Neural cell (in vitro differentiated cells): ENCODE results near the gene CTNNA2. TPM values are rescaled to one million over a fixed set of nuclear protein-coding genes. Genes with fewer than 3 reads are reported as not detected.

ENCODE experiments used
- H2AFZ ChIP-seq: fragments of 200-600, 300-800 bp; sonication (generic), shearing (Covaris generic); 2 replicates; pipeline ENCODE4 v1.6.0; 2014; ENCODE audit warnings: low read depth, mild to moderate bottlenecking, antibody characterized with exemption, low read length, moderate library complexity
- H3F3A ChIP-seq: fragments of 200-600 bp; shearing (Covaris generic); 2 replicates; pipeline ENCODE4 v1.6.1; 2016; ENCODE audit warnings: mild to moderate bottlenecking, moderate library complexity, mixed read lengths, antibody characterized with exemption, low read length; ENCODE audit not compliant: insufficient read depth, poor library complexity, severe bottlenecking
- H3K27ac ChIP-seq: fragments of 200-600, 300-800 bp; sonication (generic), shearing (Covaris generic); 2 replicates; pipeline ENCODE4 v1.5.1; 2014; ENCODE audit warnings: mild to moderate bottlenecking, low read length, moderate library complexity
- H3K27me3 ChIP-seq: fragments of 300-800, 200-600 bp; sonication (generic), shearing (Covaris generic); 2 replicates; pipeline ENCODE4 v1.6.0; 2014; ENCODE audit warnings: mild to moderate bottlenecking, low read depth, low read length, moderate library complexity; ENCODE audit not compliant: insufficient read depth
- H3K36me3 ChIP-seq: fragments of 300-800, 200-600 bp; sonication (generic), shearing (Covaris generic); 2 replicates; pipeline ENCODE4 v1.5.1; 2014; ENCODE audit warnings: mild to moderate bottlenecking, antibody characterized with exemption, low read length, moderate library complexity; ENCODE audit not compliant: insufficient read depth
- H3K4me2 ChIP-seq: fragments of 300-800, 200-600 bp; sonication (generic), shearing (Covaris generic); 2 replicates; pipeline ENCODE4 v1.6.0; 2014; ENCODE audit warnings: mild to moderate bottlenecking, low read length
- H3K4me3 ChIP-seq: fragments of 300-800, 200-600 bp; sonication (generic), shearing (Covaris generic); 2 replicates; pipeline ENCODE4 v1.5.1; 2014; ENCODE audit warnings: mild to moderate bottlenecking, low read length, moderate library complexity
- H3K79me2 ChIP-seq: fragments of 200-600 bp; shearing (Covaris generic); replicated peaks from 2 replicates; pipeline ENCODE4 v1.6.0; 2014; ENCODE audit warnings: mild to moderate bottlenecking, low read length, moderate library complexity; ENCODE audit not compliant: insufficient read depth
- H3K9ac ChIP-seq: fragments of 300-800, 200-600 bp; sonication (generic), shearing (Covaris generic); 2 replicates; pipeline ENCODE4 v1.6.1; 2016; ENCODE audit warnings: mild to moderate bottlenecking, low read length, mixed read lengths
- H3K9me2 ChIP-seq: fragments of 200-600 bp; shearing (Covaris generic); 2 replicates; pipeline ENCODE4 v1.6.1; 2016; ENCODE audit warnings: mild to moderate bottlenecking, low read length, mixed read lengths; ENCODE audit not compliant: insufficient read depth
- H3K9me3 ChIP-seq: fragments of 200-600, 300-800 bp; sonication (generic), shearing (Covaris generic); 2 replicates; pipeline ENCODE4 v1.6.1; 2016; ENCODE audit warnings: mild to moderate bottlenecking, mixed run types, low read length, moderate library complexity, mixed read lengths
- H4K20me1 ChIP-seq: fragments of 200-600 bp; shearing (Covaris generic); 2 replicates; pipeline ENCODE4 v1.6.1; 2016; ENCODE audit warnings: mild to moderate bottlenecking, mixed run types; ENCODE audit not compliant: insufficient read depth
- EP300 ChIP-seq: fragments of 450-650 bp; conservative IDR thresholded peaks from 2 replicates; pipeline ENCODE4 v1.6.1; 2014; ENCODE audit warnings: antibody characterized with exemption, mild to moderate bottlenecking, moderate library complexity; ENCODE audit not compliant: poor library complexity, severe bottlenecking
- EZH2 ChIP-seq: fragments of 200-600, 300-800 bp; shearing (Covaris generic), sonication (generic); IDR thresholded peaks from 2 replicates; pipeline ENCODE4 v1.6.1; 2014; ENCODE audit warnings: antibody characterized with exemption, low read length, borderline replicate concordance, mild to moderate bottlenecking; ENCODE audit not compliant: insufficient read depth, poor library complexity, severe bottlenecking
- MXI1 ChIP-seq: fragments of 450-650 bp; conservative IDR thresholded peaks from 2 replicates; pipeline ENCODE4 v1.6.1; 2014; ENCODE audit warnings: antibody characterized with exemption, mild to moderate bottlenecking; ENCODE audit not compliant: poor library complexity, severe bottlenecking
- POLR2AphosphoS5 ChIP-seq: IDR thresholded peaks from 2 replicates; pipeline ENCODE4 v1.6.1; 2012
- RAD21 ChIP-seq: fragments of 450-650 bp; conservative IDR thresholded peaks from 2 replicates; pipeline ENCODE4 v1.6.1; 2014; ENCODE audit warnings: antibody characterized with exemption, mild to moderate bottlenecking, moderate library complexity
- SMC3 ChIP-seq: fragments of 450-650 bp; conservative IDR thresholded peaks from 2 replicates; pipeline ENCODE4 v1.6.1; 2014; ENCODE audit warnings: antibody characterized with exemption, mild to moderate bottlenecking, moderate library complexity; ENCODE audit not compliant: poor library complexity
- TAF1 ChIP-seq: IDR thresholded peaks from 2 replicates; pipeline ENCODE4 v1.6.1; 2012; ENCODE audit warnings: low read depth
- polyA plus RNA-seq: library from polyadenylated mRNA; depleted of rRNA; stranded (reverse); fragments of >200 nt; gene quantifications from 2 replicates; pipeline ENCODE4 v1.2.3, GENCODE V29; 2014
- TF ChIP-seq, protein P1 (sequence below): IDR thresholded peaks from 2 replicates; pipeline ENCODE4 v1.6.1; 2012; ENCODE audit warnings: borderline replicate concordance
- TF ChIP-seq, protein P2 (sequence below): fragments of 450-650 bp; IDR thresholded peaks from 2 replicates; pipeline ENCODE4 v1.5.1; 2014; ENCODE audit warnings: antibody characterized with exemption, mild to moderate bottlenecking, moderate library complexity; ENCODE audit not compliant: poor library complexity, severe bottlenecking

The CTNNA2 gene
- polyA plus RNA-seq, 1 donor from 2014 or later, result 194 TPM

- H3K9me3 ChIP-seq, result no peaks in the 10 kb centered on the region
- no peak overlapping the region for H2AFZ ChIP-seq
- H4K20me1 ChIP-seq, result no peaks in the 10 kb centered on the region
- no peak overlapping the region for H3K27ac ChIP-seq
- H3K9ac ChIP-seq, result no peak overlapping the region
- H3K4me2 ChIP-seq, result no peak overlapping the region
- H3F3A ChIP-seq, result no peaks in the 10 kb centered on the region
- no peaks in the 10 kb centered on the region for H3K9me2 ChIP-seq
- H3K4me3 ChIP-seq, result no peak overlapping the region
- no peaks in the 10 kb centered on the region for H3K27me3 ChIP-seq
- TF ChIP-seq, protein P1, sequence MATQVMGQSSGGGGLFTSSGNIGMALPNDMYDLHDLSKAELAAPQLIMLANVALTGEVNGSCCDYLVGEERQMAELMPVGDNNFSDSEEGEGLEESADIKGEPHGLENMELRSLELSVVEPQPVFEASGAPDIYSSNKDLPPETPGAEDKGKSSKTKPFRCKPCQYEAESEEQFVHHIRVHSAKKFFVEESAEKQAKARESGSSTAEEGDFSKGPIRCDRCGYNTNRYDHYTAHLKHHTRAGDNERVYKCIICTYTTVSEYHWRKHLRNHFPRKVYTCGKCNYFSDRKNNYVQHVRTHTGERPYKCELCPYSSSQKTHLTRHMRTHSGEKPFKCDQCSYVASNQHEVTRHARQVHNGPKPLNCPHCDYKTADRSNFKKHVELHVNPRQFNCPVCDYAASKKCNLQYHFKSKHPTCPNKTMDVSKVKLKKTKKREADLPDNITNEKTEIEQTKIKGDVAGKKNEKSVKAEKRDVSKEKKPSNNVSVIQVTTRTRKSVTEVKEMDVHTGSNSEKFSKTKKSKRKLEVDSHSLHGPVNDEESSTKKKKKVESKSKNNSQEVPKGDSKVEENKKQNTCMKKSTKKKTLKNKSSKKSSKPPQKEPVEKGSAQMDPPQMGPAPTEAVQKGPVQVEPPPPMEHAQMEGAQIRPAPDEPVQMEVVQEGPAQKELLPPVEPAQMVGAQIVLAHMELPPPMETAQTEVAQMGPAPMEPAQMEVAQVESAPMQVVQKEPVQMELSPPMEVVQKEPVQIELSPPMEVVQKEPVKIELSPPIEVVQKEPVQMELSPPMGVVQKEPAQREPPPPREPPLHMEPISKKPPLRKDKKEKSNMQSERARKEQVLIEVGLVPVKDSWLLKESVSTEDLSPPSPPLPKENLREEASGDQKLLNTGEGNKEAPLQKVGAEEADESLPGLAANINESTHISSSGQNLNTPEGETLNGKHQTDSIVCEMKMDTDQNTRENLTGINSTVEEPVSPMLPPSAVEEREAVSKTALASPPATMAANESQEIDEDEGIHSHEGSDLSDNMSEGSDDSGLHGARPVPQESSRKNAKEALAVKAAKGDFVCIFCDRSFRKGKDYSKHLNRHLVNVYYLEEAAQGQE, result no peak
- TF ChIP-seq EP300 (no peak), RAD21 (no peak), POLR2AphosphoS5 (no peak), SMC3 (no peak), TAF1 (no peak)
- no peaks in the 10 kb centered on the region for H3K79me2 ChIP-seq
- no peaks in the 10 kb centered on the region for H3K36me3 ChIP-seq
These were observed 472.3 kb downstream of the CTNNA2 start for GRCh38 chr2:79985145-79985544.

DNA sequence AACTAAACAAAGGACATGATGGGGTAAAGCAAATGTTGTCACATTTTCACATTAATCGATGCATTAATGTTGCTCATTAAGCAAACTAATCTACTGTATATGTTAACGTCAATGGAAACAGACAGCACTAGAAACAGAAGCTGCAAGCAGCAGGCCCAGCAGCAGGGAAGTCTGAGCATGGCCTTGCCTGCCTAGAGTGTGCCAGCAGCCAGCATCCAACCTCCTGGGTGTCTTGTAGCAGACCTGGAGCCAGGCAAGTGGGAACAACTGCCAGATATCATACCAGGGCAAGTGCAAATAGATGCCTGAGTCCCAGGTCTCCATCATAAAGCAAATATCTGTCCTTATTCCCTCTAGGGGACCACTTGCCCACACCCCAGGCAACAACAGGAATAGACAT, 472.7 kb downstream of the CTNNA2 start:
- Histone ChIP-seq H3K27me3 (no peaks in the 10 kb centered on the region), H3K9ac (no peak overlapping the region), H3K4me2 (no peak overlapping the region), H3K36me3 (no peaks in the 10 kb centered on the region), H3K9me3 (no peaks in the 10 kb centered on the region), H3K27ac (no peak overlapping the region), H2AFZ (no peak overlapping the region), H3F3A (no peaks in the 10 kb centered on the region), H3K4me3 (no peak overlapping the region), H3K9me2 (no peaks in the 10 kb centered on the region), H4K20me1 (no peaks in the 10 kb centered on the region), H3K79me2 (no peaks in the 10 kb centered on the region)
- TF ChIP-seq SMC3 (no peak), MXI1 (no peak), EP300 (no peak), RAD21 (no peak), EZH2 (no peak), POLR2AphosphoS5 (no peak), TAF1 (no peak)
- TF ChIP-seq, protein P2, sequence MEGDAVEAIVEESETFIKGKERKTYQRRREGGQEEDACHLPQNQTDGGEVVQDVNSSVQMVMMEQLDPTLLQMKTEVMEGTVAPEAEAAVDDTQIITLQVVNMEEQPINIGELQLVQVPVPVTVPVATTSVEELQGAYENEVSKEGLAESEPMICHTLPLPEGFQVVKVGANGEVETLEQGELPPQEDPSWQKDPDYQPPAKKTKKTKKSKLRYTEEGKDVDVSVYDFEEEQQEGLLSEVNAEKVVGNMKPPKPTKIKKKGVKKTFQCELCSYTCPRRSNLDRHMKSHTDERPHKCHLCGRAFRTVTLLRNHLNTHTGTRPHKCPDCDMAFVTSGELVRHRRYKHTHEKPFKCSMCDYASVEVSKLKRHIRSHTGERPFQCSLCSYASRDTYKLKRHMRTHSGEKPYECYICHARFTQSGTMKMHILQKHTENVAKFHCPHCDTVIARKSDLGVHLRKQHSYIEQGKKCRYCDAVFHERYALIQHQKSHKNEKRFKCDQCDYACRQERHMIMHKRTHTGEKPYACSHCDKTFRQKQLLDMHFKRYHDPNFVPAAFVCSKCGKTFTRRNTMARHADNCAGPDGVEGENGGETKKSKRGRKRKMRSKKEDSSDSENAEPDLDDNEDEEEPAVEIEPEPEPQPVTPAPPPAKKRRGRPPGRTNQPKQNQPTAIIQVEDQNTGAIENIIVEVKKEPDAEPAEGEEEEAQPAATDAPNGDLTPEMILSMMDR, result no peak
- TF ChIP-seq, protein P1, result no peak
